T follicular helper cell (primary cell): ENCODE data around the gene RXRB.
A peak's percentile ranks its signal among the peaks of the same experiment; 100 is the strongest.

Experiments used
- DNase-seq: peaks from one replicate; pipeline ENCODE4 v3.0.0-alpha.2; 2020; ENCODE audit warnings: low read depth

Gene RXRB

DNA sequence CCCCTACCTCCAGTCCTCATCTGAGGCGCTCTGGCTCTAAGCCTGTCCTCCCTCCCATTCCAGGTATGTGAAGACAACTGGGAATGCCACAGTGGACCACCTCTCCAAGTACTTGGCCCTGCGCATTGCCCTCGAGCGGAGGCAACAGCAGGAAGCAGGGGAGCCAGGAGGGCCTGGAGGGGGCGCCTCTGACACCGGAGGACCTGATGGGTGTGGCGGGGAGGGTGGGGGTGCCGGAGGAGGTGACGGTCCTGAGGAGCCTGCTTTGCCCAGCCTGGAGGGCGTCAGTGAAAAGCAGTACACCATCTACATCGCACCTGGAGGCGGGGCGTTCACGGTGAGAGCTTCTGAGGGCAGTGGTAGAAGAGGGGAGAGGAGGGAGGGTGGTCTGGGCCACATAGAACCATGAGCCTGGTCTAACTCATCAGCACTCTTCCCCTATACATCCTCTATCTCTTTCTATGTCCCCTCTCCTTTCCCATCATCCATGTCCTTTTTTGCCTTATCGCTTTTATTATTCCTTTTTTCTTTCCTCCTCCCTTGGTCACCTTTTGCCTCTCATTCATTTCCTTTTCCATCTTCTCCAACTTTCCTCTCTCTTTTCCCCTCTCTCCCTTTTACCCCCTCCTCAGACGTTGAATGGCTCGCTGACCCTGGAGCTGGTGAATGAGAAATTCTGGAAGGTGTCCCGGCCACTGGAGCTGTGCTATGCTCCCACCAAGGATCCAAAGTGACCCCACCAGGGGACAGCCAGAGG, 11.4 kb upstream of the RXRB start:
- DNase-seq = no peak

DNA sequence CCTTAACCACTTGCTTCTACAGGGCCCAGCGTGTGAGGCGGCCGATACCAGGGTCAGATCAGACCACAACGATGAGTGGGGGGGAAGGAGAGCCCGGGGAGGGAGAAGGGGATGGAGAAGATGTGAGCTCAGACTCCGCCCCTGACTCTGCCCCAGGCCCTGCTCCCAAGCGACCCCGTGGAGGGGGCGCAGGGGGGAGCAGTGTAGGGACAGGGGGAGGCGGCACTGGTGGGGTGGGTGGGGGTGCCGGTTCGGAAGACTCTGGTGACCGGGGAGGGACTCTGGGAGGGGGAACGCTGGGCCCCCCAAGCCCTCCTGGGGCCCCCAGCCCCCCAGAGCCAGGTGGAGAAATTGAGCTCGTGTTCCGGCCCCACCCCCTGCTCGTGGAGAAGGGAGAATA, 10.7 kb upstream of the RXRB start:
- no peak for DNase-seq

DNA sequence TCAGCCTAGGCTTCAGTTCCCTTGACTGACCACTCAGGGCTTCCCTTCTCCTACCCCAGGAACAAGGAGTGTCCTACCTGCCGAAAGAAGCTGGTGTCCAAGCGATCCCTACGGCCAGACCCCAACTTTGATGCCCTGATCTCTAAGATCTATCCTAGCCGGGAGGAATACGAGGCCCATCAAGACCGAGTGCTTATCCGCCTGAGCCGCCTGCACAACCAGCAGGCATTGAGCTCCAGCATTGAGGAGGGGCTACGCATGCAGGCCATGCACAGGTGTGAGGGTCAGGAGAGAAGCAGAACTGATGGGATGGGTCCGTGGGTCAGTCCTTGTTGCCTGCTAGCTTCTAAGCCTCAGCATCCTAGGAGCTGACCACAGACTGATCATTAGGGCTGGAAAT, 9.4 kb upstream of the RXRB start:
- DNase-seq = no peak

DNA sequence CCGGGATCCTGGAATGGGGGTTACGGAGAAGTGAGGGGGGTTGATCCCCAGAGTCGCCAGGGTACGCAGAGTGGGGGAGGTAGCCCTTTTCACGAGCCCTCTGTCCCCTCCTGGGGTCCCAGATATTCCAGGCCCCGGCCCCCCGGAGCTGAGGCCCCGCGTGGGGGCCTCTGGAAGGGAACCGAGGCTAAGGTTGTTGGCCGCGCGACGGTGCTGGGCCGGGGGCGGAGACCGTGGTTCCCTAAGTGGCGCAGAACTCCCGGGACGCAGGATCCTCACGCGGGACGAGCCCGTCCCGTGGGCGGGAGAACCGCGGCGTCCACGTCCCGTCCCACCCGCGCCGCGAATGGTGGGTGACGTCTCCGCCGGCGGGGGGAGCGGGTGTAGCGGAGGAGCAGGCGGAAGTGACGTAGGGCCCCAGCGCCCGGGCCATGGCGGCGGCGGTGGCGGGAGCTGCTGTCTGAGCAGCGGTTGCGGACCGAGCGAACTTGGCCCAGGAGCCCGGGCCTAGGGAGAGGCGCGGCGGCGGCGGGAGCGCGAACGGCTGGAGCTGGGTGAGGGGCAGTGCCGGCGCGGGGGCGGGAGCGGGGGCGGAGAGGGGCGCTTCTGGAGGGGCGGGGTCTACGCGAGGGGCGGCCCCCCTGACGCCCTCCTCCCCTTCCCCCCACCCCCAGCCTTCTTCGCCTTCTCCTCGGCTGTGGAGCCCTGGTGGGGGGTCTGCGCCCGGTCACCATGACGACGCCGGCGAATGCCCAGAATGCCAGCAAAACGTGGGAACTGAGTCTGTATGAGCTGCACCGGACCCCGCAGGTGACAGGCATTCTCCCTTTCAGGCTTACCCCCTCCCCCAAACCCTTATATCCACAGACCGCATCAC, 7.9 kb upstream of the RXRB start, which contains the start of gene RING1:
Gene RING1 (plus strand): TSS at position 410 of the 877 bp plus-strand sequence. CDS start 323 bp downstream, at position 733.
- DNase-seq = peak; percentile 82

DNA sequence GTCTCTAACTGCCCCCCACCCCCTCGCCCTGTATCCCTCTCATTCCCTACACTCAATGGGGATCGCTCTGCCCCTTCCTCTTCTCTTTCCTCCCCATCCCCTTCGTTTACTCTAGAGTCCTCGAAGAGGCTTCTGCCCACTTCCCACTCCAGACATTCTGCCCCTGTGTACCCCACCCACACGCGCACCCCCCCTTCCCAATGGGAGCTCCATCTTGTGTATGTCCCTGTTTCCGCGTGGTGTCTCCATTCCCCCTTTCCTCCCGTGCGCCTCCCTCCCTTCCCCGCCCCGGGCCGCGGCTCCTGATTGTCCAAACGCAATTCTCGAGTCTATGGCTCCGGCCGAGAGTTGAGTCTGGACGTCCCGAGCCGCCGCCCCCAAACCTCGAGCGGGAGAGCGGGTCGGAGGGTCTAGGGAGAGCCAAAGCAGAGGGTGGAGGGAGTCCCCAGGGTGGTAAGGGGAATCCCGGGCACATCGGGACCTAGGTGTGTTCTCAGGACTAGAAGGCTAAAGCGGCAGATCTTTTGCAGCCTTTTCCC, 7.2 kb upstream of the RXRB start:
- no peak for DNase-seq

DNA sequence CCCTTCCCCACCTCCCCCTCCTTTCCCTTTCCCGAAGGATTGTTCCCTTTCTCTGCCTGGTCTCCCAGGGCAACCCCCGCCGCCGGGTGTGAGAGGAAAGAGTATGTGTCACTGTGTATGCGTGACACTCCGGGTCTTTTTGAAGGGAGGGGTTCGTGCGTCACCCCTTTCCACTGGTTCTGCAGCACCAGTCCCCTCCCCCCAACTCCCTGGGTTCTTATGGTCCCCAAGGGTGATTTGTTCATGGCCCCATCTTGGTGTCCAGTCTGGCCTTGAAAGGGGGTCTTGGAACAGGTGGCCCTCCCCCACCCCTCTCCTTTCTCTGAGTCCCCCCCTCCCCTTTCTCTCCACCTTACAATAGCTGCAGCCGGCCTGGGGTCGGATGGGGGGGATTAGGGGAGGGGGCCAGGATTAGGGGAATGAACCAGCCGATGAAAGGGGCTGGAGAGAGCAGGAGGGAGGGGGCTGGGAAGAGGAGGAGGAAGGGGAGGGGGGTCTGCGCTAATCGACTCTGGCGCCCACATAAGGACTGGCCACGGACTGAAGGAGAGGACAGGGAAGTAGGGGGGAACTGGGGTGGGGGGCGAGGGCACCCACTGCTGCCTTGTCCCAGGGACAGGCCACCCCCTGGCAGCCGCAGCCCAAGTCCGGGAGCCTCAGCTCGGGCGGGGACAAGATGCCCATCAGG, 6.5 kb upstream of the RXRB start:
- DNase-seq = no peak

DNA sequence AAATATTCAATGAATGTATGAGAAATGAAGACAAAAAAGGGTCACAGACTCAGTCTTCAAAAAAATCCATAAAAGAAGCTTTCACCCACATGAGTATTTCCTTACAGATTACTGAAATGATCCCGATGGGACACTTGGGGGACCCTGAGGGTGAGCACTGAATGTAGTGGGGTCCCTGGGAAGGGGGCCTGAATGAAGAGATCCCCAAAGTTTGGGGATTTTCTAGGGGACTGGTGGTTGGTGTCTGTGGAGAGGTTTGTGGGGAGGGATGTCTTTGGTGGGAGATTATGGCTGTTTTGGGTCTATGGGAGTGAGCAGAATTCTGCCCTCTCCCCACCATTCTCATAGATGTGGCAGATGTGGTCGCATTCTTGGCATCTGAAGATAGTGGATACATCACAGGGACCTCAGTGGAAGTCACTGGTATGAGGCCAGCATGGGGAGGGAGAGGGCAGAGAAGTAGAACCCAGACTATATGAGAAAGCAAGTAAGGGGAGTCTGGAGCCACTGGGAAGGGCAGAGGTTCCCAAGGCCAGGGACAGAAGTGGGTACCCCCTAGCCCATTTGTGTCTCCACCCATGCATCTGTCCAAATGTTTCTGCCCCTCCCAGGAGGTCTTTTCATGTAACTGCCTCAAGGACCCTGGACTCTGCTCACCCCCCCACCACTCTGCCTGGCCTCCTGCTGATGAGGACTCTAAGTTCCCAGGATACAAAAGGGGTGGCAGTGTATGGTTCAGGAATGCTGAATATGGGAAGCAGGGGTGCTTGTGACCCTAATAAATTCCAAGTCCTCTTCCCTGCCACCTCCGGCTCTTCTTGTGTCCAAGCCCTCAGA, 5.8 kb upstream of the RXRB start:
- no peak for DNase-seq

DNA sequence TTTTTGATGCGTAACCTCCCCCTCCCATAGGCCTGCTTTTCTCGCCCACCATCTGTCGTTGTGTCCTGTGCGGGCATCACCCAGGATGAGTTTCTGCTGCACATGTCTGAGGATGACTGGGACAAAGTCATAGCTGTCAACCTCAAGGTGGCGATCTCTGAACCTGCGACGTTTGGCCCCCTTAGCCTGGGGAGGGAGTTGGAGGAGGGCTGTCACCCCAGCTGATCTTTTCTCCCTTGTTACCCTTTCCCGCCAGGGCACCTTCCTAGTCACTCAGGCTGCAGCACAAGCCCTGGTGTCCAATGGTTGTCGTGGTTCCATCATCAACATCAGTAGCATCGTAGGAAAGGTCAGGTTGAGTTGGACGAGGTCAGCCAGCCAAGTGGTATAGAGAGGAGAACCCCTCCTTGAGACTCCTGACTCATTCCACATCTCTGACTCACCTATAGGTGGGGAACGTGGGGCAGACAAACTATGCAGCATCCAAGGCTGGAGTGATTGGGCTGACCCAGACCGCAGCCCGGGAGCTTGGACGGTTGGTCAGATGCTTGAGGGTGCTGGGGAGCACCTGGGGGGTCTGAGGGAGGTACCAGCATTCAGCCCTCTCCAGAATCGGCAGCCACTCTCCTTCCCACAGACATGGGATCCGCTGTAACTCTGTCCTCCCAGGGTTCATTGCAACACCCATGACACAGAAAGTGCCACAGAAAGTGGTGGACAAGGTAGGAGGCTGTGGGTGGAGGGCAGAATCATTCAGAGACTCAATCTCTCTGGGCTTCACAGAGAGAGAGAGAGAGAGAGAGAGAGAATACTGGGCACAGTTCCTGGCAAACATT, 4.9 kb upstream of the RXRB start:
- no peak for DNase-seq

DNA sequence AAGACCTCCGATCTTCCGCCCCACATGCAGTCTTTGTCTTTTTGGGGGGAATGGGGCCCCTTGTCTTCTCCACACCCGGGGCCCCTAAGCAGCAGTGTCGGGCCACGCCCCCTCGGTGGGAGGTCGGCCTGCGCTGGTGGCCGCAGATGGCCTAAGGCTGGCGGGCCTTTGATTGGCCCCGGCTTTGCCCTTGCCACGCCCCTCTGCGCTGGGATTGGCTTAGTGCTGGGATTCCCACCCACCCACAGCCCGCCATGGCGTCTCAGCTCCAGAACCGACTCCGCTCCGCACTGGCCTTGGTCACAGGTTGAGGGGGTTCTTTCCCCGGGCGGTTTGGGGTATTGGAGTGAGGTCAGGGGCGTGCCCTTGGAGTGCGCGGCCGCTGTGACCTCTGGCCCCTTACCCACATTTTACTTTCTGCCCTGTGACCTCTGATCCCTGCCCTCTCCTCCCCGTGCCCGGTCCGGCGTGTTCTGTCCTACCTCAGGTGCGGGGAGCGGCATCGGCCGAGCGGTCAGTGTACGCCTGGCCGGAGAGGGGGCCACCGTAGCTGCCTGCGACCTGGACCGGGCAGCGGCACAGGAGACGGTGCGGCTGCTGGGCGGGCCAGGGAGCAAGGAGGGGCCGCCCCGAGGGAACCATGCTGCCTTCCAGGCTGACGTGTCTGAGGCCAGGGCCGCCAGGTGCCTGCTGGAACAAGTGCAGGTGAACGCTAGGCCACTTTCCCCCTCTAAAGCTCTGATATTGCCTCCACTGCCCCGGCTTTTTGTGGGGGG, 4.1 kb upstream of the RXRB start, which contains the start of gene HSD17B8:
Gene HSD17B8 (plus strand): TSS at position 241 of the 776 bp plus-strand sequence. CDS start 14 bp downstream, at position 255.
- DNase-seq = peak; percentile 83

DNA sequence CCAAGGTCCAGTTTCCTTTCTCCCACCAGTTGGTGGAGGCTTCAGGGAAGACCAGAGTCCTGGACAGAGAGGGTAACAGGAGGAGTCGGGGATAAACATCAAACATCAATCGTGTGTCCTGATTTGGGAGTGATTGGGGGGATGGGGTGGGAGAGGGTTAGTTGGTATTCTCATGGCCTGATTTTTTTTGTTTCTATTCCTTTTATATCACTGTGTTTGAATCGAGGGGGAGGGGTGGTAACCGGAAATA, 3.6 kb upstream of the RXRB start:
- no peak for DNase-seq

DNA sequence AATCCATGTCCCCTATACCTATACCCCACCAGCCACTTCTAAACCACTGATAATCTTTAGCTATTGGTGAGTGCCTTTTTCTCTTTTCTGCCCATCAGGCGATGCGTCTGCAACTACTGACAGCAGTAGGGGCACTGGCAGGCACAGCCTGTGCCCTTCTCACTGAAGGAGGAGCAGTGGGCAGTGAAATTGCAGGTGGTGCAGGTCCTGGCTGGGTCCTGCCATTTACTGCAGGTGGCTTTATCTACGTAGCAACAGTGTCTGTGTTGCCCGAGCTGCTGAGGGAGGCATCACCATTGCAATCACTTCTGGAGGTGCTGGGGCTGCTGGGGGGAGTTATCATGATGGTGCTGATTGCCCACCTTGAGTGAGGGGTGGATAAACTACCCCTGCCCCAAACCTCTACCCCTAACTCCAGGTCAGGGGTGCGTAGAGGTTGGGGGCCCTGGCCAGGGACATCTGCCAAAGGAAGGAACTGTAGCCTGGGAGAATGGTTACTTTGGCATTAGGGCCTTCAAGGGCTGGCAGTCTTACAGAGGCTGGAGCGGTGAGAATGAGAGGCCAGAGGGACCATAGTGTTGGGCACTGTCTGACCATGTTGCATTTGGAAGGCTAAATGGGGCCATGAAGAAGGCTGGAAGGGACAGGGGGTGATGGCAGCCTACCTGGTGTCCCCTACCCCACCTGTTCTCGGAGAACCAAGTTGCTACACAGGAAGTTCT, 3.1 kb upstream of the RXRB start:
- DNase-seq = no peak

DNA sequence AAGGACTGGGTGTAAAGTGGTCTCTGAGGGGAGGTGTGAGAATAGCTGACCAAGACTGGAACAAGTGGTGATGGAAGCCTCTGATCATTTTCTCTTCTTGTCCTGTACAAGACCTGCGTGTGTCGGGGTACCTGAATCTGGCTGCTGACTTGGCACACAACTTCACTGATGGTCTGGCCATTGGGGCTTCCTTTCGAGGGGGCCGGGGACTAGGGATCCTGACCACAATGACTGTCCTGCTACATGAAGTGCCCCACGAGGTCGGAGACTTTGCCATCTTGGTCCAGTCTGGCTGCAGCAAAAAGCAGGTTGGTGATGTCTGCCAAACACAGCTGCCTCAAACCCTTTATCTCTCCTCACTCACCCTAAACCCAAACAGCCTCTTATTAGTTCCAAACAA, 2.3 kb upstream of the RXRB start:
- no peak for DNase-seq

DNA sequence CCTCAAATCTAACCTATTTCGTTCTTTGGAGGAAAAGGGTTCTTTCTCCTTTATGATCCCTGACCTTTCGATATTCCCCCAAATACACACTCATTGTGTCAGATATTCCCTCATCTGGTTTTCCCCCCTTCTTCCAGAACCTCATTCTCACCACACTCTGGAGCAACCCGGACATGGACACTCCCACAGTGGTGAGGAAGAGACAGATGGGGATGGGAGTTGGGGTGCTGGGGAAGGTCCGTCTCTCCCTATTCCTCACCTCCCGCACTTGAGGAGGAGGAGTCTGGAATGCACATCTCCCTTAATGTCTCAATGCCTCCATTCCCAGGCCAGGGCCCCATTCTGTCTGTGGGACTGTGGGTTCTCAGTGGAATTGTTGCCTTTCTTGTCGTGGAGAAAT, 1.5 kb upstream of the RXRB start:
- DNase-seq = no peak

DNA sequence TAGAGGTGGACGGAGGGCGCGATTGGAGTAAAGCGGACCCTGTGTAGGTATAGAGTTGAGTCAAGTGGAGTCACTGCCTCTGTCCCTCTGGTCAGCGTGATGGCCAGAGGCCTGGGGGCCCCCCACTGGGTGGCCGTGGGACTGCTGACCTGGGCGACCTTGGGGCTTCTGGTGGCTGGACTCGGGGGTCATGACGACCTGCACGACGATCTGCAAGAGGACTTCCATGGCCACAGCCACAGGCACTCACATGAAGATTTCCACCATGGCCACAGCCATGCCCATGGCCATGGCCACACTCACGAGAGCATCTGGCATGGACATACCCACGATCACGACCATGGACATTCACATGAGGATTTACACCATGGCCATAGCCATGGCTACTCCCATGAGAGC, 681 bp upstream of the RXRB start:
- DNase-seq = no peak

DNA sequence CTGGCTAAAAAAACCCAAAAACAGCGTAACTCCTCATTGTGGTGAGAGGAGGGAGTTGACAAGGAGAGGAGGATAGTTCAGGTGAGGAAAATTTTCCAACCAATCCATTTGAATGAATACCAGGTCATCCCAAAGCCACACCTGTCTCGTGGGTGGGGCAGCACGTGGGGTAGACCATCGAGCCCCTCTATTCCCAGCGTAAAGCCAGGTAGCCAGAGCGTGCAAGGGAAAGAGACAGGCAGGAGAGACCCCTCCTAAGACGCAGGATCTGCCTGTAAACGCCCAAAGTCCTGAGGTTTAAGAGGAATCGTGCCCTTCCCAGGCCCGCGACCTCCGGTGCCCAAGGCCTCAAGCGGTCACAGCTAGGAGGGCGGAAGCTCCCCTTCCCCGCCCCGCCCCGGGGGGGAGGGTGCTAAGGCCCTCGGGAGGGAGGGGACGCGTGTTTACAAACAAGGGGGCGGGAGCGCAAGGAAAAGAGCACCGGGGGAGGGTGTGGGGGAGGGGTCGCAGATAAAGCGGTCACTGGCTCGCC, 712 bp downstream of the RXRB start:
- no peak for DNase-seq

DNA sequence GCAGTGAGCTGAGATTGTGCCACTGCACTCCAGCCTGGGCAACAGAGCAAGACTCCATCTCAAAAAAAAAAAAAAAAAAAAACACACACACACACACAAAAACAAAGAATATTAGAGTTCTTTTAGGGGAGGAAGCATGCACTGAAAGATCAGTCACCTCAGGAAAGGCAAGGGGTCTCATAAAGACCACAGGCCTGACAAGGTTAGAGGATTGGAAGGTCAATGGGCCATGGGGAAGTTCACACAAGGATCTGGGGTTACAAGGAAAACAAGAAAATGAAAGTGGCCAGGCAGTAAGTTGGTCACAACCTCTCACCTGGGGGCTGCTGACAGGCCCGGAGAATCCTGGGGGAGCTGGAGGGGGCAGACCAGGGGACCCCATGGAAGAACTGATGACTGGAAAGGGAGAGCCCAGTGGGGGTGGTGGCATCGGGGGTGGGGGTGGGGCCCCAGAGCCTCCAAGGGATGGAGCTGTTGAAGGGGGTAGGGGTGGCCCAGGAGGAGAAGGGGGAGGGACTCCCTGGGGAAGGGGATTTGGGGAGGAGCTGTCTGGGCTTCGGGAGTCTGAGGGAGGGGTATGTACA, 1.5 kb downstream of the RXRB start:
- no peak for DNase-seq

DNA sequence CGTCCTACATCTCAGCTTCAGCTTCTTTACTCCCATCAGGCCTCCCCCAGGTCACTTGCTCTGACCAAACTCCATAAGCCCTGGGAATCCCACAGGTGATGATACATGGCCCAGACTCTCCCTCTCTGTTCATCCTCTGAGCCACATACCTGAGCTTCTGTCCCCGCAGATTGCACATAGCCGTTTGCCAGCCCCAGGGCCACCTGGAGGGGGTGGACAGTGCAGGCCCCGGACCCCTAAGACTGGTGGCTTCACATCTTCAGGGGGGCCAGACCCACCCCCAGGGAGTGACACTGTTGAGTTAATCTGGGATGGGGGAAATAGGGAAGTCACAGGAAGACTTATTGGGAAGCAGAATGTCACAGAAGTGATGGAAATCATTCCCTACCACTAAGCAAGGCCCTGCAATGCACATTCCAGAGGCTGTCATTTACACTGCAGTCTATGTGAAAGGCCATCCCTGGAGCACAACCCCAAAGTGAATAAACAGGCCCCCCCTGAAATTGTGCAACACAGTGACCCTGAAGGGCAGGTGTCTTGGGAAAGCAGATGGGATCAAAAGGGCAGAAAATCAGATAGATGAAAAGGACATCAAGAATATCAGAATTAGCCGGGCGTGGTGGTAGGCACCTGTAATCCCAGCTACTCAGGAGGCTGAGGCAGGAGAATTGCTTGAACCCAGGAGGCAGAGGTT, 2.2 kb downstream of the RXRB start:
- DNase-seq = no peak
